HG03103 (cell line): ENCODE results near the gene MAPK12.

Experiments
- ATAC-seq: cut with Tn5 transposase; IDR thresholded peaks from one replicate; pipeline ENCODE4 v1.9.1; 2021; ENCODE audit warnings: low read depth; ENCODE audit not compliant: unreplicated experiment

Gene MAPK12

DNA sequence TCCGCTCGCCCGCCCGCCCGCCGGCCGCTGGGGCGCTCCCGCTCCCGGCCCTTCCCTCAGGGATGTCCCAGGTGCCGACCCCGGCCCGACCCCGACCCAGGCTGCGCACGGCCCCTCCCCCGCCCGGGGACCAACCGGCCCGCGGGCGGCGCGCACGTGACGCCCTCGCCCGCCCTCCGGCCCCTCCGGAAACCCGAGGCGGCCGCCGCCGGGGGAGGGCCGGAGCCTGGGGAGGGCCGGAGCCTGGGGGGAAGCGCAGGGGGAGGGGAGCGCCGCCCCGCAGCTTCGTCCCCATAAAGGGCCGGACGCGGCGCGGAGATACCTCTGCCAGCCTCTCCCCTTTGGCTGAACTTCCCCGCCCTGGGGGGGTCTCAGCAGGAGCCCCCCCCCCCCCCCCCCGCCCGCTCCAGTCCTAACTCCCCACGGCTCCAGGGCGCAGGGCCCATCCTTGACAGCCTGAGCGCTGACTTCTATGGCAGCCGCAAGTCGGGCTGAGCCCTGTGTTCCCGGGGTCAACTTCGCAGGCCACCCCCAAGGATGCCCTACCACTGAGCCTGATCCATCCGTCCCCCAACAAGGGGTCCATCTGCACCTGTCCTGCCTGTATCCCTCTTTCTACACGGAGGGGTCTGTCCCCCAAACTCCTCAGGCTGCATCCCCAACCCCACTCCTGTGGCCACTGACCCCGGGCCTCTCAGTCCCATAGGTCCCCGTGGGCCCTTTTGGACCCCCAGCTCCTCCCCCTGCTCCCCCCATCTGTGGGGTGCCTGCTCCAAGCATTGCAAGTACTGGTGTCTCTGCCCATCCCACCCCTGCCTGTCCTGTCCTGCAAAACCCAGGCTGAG, at the start of gene MAPK12:
Gene MAPK12 (minus strand): TSS at position 69 of the 845 bp plus-strand sequence. CDS start 174 bp downstream, outside the sequence.
- no peak for ATAC-seq

DNA sequence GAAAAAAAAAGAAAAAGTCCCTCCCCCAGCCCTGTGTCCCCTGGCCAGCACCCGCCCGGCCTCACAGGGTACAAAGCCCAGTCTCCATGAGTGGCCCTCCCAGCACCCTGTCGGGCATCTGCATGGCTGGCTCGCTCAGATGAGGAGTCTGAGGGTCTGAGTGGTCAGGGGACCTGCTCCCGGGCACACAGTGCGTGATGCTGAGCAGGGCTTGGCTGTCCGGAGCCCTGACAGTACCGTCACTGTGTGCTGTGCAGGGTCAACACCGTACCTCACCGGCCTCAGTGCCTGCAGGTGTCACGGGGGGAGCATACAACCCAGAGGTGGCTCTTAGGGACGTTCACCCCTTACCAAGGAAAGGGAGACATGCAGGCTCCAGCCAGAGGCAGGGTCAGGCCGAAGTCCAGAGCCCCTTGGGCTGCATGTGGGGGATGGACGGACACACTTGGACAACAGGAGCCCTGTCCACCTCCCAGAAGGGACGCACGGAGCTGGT, 49.5 kb upstream of the MAPK12 start:
- no peak for ATAC-seq

DNA sequence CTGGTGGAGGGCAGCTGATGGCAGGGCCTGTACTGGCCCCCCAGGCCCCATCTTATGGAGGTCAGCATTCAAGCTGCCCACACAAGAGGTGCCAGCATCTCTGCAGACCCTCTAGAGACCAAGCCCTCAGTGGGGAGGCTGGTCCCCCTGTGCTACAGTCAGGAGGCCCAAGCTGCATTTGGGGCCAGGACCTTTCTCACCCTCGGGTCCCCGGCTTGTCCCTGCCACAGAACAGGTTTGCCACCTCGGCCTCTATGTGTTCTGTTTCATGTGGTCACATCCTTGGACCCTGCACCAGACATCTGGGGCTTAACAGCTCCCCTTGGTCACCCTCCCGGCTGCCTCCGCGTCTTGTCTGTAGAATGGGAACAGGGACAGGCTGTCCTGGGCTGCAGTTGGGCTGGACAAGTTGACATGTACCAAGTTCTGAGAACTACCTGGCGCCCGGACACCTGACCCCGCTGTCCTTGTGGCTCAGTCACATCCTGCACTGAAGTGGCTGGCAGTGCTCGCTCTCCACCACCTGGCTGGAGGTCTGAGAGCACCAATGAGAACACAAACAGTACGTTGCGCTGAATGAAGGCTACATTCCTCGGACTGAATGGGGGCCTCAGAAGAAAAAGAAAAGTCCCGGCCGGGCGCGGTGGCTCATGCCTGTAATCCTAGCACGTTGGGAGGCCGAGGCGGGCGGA, 48.7 kb upstream of the MAPK12 start:
- no peak for ATAC-seq

DNA sequence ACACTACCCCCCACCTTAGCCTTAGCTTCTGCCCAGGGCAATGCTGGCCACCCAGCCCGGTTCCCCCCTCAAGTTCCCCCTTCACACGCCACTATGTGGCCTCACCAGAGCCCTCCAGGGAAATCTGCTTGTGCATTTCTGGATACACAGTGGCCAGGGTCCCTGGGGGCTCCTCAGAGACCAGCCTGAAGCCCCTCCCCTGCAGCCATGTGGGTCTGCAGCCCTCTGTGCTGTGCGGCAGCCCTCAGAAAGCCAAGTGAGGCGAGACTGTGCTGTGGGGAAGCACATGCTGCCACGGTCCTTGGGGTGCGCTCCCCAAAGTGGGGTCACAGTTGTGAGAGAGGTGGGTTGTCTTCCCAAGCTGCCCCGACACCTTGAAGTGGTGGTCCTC, 48.1 kb upstream of the MAPK12 start:
- ATAC-seq = no peak

DNA sequence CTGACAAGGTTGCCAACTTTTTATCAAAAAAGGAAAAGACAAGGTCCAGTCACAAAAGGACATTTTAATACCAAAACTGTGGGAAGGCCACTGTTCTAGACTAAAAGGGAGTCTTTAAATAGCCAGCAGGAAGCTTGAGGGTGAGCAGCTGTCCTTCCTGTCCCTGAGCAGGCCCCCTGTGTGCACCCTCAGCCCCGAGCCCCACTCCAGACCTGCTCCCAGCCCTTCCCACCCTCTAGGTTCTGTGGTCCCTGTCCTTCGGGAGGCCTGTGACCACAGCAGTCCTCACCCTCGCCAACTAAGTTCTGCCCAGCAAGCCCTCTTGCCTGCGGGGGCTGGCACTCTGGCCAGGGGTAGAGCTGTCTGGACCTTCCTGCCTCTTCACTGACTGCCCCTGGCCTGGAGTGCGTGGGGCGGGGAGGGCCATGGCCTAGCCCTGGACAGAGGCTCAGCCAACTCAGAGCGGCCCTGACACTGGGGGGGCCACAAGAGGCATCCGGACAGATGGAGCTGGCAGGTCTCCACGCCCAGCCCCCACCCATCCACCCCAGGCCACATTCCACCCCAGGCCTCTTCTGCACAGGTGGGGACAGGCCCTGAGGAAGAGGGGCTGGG, 47.6 kb upstream of the MAPK12 start:
- no peak for ATAC-seq

DNA sequence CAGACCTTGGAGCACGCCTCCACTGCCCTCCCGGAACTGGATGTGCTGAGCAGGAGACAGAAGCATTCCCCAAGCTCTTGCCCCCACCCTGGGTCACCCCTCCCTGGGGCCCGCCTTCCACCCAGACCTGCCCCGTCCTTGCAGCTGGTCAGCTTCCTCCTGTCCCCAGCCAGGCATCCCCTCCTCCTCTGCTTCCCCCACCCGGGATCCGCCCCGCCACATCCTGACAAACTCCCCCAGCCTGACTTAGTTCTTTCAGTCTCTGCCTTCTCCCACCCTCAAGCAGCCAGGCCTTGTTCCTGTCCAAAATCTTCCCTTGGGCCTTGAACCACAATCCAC, 47.1 kb upstream of the MAPK12 start:
- ATAC-seq = no peak

DNA sequence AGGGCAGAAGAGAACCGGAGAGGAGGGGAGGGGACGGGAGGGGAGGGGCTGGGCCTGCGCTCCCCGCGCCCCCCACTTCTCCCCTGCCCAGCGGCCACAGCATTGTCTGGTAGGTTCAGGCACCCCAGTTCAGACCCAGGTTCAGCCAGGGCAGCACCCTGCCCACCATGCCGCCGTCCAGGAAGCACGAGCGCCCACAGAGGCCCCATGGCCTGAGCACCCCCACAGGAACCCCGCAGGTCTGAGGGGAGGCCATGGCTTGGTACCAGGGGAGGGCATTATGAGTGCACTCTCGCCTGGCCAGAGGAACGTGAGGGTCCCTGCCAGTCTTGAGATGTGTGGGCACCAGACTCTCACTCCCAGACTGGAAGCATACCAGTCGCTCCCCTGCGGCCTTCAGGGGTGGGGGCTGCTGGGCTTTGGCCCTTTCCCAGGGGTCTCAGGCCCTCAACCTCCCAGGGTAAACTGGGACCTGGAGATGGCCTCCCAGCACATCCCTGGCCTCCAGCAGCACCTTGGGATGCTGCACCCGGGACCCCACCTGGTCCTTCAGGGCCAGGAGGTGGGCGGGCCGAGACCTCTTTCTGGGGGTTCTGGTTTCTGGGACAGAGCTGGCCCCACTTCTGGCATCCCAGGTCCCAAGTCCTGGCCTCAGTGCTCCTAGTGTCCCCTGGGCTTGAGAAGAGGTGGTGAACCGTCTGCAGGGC, 46.6 kb upstream of the MAPK12 start:
- ATAC-seq = no peak

DNA sequence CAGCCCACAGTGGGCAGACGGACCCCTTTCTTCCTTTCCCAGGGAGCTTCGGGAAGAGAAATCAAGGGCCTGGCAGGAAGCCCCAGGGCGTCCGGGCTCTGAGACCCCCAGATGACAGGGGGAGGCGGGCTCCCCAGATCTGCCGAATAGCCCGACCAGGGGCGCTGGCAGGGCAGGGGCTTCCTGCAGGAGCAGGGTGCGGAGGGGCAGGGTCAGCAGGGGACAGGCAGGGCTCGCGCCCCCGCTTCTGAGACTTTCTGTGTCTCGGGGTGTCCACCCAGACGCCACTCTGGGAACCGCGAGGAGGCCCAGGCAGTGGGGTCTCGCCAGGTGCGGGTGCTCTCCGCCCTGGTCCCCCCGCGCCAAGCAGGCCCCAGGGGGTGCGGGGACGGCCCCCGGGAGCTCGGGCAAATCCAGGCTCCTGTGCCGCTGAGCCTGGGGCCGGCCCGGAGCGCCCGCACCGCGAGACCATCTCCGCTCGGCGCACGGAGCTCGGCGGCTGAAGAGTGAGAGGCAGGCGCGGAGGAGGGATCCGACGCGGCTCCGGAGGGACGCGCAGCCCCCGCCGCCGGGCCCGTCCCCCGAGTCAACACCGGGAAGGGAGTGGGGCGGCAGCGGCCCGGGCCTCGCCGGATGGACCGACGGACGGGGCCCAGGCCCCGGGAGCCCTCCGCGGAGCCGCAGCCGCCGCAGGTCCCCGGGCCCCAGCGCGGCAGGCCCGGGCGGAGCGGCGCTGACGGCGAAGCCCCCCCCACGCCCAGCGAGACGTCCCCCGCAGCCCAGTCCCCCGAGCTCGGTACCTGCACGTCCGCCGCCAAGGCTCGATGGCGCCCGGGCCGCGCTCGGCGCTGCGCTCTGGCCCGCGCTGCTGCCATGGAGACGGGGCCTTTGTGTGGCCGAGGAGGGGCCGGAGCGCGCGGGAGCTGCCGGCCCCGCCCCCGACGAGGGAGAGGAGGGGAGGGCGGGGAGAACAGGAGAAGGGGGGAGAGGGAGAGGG, 45.6 kb upstream of the MAPK12 start, which contains the start of gene PLXNB2:
Gene PLXNB2 (minus strand): TSS at position 894 of the 997 bp plus-strand sequence. CDS start 17,062 bp downstream, outside the sequence.
- ATAC-seq = no peak

DNA sequence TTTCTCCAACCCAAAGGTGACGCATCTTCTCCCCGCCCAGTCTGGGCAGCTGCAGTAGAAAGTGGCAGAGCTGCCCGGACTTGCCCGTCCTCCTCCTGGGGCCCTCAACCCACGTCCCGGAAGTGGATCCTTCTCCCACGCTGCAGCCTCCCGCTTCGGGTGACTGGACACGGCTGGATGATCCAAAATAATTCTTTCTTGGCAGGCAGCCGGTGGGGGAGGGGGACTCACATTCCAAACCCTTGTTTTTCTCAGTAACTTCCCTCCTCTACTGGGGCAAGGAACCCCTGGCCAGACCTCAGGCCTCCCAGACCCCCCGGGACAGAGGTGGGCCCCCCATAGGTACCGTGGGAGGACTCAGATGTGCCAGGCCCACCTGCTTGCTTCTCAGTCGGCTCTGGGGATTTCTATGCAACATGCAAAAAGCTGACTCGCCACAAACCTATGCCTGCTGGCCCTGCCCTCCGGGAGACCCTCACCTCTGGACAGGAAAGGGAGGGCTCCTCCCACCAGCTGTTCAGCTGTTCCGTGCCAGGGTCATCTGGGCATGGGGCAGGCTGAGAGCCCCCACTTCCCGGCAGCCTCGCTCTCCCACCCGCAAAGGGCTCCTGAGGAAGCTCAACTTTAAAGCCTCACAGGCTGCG, 44.6 kb upstream of the MAPK12 start:
- ATAC-seq = no peak

DNA sequence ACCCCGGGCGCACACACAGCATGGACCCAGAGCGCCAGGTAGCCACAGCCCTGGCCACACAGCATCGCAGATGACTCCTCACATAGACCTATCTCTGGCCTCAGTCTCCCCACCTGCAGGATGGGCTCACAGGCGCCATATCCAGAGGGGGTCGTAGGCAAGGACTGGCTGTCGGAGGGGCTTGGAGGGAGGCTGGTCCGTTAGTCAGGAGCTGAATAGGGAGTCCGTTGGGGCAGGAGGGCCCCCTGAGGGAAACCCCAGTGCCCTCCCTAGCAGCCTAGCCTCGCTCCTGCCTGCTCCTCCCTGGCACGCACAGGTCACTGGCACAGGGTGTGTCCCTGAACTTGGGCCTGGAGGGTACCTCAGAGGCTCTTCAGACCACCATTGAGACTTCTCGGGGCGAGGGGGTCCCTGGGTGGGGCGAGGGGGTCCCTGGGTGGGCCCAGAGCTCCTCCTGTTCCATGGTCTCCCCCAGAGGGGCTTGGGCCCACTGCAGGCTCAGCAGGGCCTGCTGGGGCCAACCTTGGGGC, 44.0 kb upstream of the MAPK12 start:
- ATAC-seq = no peak

DNA sequence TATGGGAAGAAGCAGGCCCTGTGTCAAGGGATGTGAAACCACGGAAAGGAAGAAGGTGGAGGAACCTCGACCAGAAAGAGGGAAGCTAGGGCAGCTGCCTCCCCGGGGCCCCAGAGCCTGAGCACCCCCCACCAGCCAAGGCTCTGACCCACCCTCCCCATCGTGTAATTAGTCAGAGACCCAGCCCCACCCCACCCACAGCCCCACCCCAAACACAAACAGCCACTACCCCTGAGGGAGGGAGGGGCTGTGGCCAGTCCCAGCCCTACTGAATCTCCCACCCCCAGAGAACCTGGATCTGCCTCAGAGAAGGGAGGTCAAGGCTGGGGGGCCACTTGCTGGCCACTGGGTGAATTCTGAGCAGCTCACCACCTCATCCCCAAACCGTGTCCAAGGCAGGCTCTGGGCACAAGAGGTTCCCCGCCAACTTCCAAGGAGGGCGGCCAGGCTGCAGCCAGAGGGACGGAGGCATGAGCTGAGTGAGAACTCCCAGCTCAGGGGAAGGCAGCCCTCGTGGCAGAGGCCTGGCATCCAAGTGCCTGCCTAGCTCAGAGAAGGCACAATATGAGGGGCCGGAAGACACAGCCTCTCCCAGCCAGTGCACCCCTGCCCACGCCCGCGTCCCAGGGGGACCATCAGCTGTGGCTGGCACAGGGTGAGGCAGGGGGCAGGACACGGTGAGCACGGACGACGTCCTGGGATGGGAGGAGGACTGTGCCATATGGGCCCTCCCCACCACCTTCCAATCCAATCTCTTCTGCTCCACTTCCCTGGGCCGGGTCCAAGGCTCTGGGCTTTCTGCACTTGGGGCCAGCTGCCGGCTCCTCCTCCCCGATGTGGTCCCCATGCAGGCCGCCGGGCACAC, 43.3 kb upstream of the MAPK12 start:
- ATAC-seq = no peak

DNA sequence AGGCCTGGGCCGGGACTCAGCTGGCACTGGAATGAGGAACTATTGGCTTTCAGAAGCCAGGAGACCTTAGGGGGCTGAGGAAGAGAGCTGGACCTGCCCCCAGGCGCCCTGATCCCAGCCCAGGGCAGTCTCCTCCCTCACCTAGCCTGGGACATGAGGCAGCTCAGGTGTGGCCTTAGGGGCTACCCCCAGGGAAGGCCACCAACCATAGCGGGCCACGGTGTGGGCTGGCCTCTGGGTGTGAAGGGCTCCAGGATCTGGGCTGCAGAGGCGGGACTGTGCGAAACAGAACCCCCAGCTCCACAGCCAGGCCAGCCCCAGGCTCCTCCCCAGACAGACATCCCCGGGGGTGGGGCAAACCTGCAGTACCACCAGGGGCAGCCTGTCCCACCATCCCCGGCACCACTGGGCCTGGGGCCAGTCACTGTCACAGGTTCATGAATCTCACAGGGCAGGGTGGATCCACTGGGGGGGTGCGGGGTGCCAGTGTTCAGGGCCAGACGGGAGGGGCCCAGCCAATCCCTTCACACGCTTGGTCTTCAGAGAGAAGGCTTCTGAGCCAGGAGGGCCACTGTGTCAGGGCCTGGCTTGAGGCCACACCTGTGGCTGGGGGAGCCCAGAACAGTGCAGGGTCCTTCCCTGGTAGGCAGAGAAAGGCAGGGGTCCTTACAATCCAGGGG, 42.5 kb upstream of the MAPK12 start:
- ATAC-seq = no peak

DNA sequence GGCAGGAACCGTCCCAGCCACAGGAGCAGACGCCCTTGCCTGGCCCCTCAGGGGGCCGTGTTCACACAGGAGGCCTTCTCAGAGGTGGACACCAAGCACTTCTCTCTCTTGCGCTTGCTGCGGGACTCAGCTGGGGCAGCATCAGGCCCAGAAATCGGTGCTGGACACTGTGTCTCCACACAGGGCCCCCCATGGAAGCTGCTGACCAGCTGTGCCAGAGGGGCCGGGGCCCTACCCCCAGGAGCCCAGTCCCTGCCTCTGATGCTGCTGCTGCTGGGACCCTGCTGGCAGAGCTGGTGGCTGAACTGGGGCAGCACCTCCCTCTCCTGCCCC, 42.0 kb upstream of the MAPK12 start:
- ATAC-seq = no peak

DNA sequence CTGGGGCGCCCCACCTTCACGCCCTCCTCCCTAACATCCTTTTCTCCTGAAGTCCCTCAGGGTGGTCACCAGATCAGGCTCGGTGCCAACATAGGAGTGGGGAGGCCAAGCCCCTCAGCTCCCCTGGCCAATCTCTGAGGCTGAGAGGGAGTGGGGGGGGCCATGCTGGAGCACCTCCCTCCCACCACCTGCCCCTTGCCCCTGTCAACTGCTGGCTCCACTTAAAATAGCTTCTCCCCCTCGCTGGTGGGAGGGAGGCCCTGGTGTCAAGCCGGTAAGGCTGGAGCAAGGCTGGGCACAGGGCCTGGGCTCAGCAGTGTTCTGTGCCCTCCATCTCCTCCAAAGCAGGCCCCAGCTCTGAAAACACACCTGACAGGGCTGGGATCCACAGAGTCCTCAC, 41.1 kb upstream of the MAPK12 start:
- no peak for ATAC-seq

DNA sequence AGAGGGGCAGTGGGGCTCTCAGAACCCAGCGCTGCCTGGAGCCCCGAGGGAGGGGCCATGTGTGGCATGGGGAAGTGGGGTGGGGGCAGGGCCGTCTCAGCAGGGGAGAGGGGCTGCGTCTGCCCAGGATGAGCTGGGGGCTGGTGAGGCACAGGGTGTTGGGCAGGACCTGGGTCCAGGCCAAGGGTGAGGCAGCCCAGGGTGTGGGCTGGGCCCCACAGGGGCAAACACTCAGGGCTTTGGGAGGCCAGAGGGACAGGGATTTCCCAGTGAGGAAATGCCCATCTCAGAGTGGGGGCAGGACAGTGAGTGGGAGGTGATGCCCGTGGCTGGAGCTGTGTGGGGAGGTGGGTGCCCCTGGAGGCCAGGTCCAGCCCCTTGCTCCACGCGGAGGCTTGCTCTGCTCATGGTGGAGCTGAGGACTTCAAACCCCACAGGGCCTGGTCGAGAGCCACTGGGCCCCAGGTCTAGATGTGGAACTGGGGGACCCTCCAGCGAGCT, 40.6 kb upstream of the MAPK12 start:
- no peak for ATAC-seq

DNA sequence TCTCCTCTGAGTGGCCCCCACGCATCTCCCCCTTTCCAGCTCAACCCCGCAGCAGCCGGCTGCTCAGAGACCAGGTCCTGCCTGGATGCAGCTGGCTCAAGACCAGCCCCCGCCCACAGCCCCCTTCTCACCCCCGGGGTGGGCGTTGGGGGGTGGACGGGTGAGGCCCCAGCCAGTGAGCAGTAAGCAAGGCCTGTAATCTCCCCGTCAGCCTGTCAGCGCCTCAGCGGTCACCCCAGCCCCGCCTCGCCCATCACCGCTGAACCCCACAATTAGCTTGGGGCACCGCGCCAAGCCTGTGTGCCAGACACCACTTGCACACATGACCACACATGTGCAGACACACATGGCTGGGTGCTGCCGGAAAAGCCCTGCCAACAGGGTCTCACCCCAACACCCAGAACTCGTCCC, 40.1 kb upstream of the MAPK12 start:
- no peak for ATAC-seq

DNA sequence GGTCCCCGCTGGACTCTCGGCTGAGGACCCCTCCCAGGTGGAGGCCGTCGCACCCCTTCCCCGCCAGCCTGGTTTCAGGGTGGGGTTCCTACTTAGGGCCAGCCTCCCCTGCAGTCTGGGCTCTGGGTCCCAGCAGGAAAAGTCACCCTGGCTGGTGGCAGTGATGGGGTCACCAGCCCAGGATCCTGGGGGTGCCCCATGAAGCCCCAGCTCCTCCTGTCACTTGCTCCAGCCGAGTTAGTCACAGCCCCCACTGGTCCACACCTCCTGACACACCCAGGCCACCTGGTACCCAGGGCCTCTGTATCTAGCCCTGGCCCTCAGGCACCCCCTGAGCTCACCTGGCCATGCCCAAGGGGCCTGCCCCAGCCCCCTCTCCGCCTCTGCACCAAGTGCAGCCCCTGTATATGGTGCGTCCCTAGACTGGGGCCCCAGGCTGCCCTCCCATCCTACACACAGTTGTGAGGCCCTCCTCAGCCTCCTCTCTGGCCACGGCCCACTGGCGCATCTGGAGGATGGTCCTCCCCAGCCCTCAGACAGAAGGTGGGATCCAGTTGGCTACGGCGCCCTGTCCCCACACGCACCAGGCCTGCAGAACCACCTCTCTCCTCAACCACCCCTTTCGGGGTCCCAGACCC, 39.3 kb upstream of the MAPK12 start:
- ATAC-seq = no peak
